Limb (tissue), 2 donors: ENCODE data around the gene NEDD8.

Source experiments
- DNase-seq, 2 donors: peaks; one replicate each; pipeline ENCODE4 v3.0.0-alpha.2; 2016; ENCODE audit errors: extremely low spot score in 2 of 2

NEDD8 gene

DNA sequence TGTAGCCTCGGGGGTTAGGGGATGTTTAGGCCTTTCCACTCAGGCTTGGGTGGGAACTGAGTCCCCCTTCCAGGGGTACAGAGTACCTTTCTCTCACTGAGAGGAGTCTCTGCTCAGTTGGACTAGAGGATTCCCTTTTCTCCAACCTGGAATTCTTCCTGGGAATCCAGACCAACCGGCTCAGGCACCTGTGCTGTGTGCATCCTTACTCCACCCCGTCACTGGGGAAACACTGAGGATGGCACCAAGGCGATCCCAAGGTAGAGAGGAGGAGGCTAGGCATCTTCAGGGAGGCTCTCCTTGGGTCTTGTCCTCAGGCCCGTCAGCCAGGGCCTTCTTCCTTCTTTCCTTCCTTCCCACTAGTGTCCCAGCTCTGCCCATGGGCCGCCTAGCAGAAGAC is 31.7 kb upstream of the NEDD8 start:
- no peak for DNase-seq

DNA sequence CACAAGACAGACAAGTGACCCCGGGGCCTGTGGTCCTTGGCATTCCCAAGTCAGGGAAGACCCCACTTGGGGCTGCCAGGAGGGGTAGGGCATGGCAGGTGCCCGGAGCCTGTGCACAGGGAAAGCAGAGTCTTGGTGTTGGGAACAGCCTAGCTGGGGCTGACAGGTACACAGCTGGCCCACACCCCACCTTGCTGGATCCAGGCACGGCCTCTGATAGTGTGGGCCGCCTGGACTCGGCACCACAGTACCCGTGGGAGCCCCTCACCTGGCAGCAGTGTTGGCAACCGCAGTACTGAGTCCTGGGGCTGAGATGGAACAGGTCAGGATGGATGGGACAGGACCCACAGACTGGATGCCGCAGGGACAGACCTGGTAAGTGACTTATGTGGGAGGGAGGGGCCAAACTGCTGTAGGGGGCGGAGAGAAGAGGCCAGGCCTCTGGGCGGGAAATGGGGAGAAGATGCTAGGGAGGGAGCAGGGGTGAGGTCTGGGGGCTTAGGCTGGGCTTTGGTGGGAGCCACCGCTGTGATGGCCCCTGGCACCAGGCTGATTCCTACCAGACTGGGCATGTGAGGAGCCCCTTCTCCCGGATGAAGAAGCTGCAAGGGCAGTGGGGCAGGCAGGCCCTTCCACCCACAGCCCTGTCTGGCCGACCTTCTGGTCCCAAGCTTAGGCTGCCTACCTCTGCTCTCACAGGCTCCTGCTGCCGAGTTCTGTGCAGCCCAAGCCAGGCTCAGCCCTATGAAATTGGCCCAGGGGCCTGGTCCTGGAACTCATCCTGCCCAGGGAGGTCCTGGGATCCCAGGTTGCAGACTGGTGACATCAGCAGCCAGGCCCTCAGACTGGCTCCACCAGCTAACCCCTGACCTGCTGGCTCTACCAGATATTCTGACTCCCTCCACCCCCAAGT is 30.9 kb upstream of the NEDD8 start, which contains the start of gene TGM1:
TSS of gene TGM1 (minus strand) at position 357 of the 913 bp plus-strand sequence. CDS start 825 bp downstream, outside the sequence.
- DNase-seq = no peak

DNA sequence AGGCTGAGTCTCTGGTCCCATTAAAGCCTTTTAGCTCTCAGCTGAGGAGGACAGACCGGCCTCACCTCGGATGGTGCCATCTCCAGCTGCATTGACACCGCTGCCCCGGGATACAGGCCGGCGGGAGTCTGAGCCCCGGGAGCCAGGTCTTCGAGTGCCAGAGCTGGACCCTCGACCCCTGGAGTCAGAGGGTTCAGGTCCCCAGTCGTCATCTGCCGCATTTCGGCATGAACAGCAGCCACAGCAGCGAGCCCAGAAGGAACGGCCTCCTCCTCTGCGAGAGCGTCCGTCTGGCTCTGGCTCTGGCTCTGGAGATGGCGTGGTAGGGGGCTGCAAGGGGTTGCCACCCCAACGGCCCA is 29.8 kb upstream of the NEDD8 start:
- DNase-seq = no peak

DNA sequence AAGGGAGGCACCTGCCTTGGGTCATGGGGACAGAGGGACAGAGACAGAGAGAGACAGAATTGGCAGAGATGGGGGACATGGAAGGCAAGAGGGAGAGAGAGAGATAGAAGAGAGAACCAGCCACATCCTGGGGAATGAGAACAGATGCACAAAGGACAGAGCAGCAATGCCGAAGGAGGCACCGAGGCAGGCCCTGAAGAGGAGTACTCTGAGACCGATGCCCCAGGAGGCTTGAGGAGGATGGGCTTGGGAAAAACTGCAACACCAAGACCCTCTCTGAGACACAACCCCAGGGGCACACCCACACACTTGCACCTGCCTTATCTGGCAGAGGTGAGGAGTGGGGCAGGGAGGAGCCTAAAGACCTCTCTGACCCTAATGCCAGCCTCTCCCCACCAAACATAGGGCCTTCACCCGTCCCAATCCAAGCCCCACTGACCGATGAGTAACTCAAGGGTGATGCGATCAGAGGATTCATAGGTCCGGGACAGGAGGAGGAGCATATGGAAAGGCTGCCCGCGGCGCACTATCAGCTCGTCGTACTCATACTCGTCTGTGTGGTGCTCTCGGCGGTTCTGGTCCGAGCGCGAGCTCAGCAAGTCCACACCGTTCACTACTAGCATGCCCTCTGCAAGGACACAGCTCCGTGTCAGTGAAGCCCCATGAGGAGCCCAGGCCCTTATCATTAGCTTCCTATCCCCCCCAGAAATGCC is 29.2 kb upstream of the NEDD8 start:
- no peak for DNase-seq

DNA sequence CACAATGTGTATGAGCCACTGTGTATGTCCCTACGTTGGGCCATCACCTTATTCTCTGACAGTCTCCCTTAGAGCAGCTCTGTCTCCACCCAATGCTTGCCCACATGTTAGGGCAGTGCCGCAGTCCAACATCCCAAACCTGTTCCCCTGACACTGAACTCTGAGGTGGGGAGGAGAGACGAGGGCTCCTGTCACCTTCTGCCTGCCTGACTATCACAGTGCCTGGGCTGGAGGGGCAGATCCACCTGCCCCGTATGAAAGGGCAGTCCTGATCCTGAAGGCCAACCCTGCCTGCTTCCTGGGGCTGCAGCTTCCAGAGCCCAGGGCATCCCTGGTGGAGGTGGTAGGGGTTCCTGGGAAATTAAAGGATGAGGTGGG is 28.6 kb upstream of the NEDD8 start:
- no peak for DNase-seq

DNA sequence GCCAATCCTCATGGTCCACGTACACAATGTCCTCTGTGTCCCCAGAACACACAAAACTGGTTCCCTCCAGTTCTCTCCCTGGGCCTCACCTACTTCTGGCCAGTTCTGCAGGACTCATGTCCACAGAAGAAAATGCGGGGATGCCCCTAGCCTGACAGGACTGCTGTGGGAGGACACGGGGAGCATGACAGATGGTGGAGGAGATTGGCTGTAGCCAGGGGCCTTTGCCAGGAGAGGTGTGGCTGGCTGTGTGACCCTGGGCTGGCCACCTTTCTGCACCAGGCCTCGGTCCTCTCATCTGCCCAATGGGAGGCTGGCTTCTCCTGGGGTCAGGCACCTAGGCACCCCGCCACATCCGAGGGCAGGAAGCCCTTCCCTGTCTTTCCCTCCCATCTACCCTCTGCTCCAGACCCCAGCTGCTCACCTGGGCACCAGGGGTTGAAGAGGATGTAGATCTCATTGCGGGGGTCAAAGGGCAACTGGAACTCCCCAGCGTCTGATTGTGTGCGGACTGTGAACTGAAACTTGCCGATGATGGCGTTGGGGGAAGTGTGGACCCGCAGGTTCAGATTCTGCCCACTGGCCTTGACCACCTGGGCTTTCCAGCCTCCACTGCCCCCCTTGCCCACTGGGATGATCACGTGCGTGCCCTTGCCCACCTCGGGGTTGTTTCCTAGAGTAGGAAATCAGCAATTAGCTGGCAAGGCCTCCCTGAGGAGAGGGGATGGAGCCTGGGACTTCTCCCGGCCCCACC is 28.0 kb upstream of the NEDD8 start:
- DNase-seq = no peak

DNA sequence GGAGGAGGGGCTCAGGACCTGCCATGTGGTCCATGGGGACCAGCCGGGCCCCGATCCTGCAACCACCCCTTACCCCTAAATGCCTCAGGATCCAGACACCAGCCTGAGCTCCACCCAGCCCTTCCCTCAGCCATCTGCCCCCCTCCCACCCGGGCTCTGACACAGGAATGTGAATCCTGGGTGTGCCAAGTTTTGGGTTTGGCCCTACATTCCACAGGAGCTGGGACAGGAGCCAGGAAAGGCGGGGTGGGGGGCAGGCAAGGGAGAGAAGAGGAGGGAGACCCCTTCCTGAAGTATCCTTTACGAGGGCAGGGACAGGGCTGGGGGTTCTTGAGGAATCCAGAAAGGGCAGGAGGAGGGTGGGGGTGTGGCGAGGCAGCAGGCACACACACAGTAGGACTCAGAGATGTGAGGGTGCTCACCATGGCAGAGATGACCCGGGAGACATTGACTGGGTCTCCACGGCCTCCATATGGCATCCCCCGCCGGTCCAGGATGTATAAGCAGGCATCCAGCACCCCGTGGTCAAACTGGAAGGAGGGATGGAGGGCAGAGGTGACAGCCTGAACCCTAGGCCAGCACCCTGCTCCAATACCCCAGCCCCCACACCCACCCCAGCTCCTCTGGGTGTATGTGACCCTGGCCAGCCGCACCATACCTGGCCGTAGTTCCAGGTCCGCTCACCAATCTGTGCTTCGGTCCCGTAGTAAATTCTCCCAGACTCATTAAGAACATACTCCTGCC is 27.3 kb upstream of the NEDD8 start:
- peak; percentile 14 to 83 for DNase-seq

DNA sequence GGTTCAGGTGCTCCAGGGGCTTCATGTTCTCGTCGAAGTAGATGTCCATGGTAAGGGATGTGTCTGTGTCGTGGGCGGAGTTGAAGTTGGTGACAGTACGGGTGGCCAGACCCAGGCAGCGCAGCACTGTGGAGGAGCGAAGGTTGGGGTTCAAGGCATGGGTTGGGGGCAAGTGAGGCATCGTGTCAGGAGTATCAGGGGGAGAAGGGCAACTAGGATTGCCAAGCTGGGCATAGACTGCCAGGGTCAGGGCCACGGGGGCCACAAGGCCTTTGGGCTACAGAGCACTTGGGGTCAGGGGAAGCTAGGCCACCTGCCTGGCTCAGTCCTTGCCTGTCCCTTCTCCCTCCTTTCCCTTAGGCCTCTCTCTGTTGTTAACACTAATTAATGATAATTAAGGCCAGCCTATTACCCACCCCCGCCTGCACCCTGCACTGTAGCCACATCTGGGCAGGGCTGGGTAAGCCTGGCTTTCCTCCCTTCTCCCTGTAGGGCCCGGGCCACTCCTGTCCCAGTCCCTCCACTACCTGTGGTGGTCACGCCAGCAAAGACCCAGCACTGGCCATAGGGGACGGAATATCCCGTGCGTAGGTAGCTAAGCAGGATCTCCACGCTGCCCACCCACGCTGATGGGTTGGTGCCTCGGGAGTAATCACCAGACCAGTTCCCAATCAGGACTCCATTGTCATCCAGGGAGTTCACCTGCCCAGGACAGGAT is 26.5 kb upstream of the NEDD8 start:
- no peak for DNase-seq

DNA sequence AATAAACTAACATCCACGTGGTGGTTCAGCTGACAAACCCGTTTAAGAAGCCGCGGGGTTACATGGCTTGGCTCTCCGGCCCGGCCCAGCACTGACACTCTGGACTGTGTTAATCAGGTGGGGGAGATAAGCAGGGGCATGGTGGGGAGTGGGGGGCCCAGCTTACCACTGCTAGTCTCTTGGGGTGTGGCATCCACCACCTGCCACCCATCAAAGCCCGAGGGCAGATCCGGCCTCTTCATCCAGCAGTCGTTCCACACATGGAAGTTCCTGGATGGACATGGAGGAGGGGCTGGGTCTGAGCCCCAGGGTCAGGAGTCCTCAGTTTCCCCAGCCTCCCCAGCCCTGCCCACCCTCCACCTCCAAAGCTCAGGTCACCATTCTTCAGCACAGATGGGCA is 26.0 kb upstream of the NEDD8 start:
- no peak for DNase-seq

DNA sequence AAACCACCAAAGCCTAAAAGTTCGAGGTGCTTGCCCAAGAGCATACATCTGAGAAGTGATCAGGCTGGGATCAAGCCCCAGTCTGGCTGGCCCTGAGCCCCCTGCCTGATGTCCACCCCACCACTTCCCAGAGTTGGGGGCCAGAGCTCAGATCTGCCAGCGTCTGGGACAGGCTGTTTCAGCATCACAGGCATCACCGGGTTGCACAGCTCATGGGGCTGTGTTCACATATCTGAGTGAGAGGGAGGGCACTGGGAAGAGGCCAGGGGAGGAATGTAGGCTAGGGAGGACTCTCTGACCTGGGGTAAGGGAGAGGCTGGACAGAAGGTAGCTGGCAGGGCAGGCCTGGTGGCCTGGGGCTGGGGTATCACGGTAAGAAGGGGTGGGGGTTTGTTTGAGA is 24.8 kb upstream of the NEDD8 start:
- no peak for DNase-seq

DNA sequence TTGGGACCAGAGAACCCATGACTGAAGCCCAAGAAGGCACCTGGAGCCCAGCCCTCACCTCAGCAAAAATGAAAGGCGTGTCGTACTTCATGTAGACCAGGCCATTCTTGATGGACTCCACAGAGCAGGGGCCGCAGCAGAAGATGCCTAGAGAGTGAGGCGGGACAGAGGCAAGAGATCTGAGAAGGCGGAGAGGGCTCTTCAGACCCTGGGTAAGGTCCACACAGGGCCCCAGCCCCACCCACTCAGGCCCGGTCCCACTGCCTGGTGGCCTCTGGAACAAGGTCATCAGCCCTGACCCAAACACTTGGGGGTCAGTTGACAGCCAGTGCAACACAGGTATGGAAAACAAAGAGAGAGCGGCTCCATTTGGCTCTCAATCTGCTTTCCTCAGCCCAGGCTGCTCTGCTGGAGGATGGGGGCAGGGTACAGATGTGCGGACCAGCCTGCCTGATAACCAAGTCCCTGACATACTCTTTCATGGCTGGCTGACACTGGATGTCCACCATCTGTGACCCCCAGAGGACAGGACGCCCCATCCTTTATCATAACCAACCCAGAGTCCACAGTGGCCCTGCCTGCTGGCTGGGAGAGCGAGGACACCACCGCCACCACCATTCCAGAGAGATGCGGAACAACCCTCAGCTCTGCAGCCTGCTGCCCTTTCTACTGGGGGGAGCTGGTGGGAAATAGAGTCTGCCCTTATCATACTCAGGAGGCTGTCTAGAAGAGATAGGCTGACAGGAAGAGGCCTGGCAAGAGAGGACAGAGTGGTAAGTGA is 24.0 kb upstream of the NEDD8 start:
- no peak for DNase-seq

DNA sequence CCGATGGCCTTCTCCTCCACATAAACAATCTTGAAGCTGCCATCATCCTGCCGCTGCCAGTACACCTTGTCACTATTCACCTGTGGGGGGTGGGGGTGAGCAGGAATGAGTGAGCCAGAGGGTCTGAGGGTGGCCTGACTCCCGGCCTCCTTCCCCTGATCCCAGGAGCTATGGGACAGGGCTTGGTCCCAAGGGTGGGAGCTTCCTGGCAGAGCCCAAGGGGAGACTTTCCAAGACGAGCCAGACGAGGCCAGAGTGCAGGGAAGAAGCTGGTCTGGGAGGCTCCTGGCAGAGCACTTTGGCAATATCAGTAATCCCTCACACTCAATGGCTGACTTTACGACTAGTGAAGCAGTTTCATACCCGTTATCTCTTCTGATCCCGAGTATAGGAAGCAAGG is 23.3 kb upstream of the NEDD8 start:
- no peak for DNase-seq

DNA sequence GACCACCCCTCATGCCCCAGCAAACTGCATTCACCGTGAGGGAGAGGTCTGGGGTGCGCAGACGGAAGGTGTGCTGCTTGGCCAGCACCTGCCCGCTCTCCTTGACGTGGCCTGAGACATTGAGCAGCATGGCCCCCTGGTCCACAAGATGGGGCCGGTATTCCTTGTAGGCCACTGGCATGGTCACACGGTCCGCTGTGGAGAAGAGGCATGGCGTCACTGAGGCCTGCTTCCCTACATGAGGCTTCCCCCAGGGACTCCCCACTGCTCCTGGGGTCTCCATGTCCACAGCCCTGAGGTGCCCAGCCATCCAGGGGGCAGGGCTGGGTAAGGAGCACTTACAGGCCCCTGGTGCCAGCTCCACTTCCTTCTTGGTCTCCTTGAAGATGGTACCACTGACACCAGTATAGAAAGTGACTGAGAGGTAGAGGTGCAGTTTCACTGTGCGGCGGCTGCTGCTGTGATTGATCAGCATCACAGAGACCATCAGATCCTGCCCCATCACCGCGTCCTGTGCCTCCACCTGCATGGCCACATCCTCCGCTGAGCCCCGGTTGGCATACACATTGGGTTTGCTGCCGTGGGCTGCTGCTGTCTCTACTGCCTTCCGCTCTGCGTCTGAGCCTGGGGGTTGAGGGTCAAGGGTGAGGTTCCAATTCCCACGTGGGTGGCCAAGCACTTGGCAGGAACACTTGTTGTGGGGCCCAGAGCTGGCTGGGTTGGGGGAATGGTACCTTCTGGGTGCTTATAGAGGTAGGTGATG is 22.6 kb upstream of the NEDD8 start:
- DNase-seq = no peak

DNA sequence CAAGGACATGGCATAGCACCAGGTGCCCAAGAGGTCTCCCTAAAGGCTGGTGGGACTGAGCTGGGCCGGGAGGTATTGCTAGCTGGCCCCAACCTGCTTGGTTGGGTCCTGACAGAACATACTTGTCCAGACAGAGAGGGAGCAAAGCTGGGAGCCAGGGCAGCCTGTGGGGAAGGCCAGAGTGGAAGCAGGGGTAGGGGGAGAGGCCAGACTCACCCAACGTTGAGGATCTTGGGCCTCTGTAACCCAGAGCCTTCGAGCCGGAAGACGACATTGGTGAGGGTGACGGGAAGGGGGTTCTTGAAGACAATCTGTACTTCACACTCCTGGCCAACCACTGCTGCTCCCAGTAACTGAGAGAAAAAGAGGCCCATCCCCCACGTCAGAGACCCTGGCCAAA is 21.8 kb upstream of the NEDD8 start:
- DNase-seq = no peak

DNA sequence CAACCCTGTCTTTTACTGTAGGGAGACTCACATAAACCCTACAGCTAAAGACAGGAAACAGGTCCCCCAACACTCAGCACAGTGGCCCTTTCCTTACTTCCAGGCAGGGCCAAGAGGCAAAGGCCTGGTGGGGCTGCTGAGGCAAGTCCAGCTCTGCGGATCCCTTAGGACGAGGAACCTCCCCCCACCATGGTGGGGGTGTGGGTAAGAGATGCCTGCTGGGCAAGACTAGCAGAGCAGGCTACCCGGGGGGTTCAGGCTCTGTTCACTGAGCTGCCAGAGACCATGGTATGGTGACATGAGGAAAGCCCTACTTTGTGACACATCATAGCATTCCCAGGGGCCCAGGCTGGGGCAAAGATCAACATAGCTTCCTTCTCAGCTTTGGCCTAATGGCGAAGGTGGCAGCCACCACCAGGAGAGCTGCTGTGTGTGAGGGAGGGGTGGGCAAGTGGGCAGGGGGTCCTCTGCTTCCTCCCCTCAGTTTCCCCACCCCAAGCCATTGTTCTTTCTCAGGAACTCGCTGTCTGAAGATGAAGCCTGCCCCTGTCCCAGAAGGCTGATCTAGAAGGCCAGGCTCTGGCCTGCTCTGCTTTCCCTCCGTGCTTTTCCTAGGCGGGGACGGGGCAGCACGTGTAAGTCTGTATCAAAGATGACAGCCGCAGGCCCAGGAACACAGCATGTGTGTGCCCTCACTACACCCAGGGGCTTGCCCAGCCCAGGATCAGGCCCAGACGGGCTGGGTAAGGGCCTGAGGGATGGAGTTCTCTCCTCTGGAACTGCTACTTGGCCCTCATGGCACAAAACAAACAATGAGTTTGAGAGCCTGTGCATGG is 20.3 kb upstream of the NEDD8 start:
- DNase-seq = no peak

DNA sequence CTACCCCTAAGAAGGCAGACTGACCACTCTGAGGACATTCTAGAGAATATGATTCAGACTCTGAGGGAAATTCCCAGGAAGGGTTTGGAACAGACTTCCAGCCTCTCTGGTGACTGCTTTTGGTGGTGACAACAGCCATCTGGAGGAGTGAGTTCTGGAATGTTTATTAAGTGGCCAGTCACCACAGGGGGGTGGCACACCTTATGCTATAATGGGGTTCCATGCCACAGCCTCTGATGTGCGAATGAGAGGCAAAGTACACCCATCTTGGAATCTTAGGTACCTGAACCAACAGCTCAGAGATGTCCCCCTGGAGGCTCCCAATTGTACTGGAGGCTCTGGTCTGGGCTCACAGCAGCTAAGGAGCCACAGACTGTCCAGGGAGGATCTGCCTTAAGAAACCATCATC is 19.7 kb upstream of the NEDD8 start:
- DNase-seq = no peak

DNA sequence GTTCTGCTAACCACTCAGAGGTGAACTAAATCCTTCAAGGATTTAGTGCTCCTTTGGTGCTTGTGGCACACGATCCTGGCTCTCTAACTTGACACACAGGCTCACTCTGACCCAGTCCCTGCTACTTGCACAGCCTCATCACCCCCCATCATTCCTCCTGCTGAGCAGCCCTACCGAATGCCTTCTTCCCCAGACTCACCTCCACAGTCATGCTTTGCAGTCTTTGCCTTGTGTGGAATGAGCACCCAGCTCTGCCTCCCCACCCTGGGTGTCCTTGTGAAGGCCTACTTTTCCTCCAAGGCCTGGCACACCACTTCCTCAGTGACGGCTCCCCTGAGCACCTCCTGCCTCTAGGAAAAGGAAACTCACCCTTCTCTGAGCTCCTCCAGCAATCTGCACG is 18.2 kb upstream of the NEDD8 start:
- DNase-seq = no peak

DNA sequence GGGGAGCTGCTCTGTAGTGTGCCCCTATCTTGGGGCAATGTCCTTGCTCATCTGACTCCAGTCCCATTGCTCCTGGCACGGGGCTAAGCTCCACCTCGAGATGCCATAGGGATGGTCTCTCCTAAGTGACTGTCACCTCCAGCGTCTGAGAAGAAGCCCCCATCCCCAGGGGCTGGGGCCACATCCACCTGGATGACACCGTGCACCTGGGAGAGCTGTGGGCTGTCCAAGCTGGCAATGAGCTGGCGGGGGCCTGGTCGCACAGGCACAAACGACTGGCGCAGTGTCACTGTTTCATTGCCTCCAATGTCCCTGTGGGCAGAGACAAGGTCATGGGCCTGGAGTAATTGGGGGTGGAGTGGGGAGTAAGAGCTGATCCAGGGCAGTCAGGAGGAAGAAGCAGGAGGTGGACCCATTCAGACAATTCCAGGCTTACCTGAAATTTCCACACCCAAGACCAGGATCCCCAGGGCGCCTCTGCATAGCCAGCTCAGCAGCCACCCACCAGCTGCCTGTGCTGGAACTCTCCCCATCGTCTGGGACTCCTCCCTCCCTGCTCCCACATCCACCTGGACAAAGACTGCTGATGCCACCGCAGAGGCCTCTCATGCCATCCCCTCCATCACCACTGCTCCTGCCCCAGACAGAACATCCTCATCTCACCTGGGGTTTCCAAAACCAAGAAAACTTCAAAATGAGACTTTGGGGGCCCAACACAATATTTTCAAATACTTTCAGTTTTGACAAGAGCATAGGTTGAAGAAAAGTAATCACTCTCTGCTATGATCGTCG is 17.3 kb upstream of the NEDD8 start:
- no peak for DNase-seq
